Femur (tissue), 1 donor: ENCODE measurements around the gene MLX.
"Not testable (repeated sequence)": the region's sequence is repeated elsewhere in the genome, so short reads cannot be mapped to it uniquely, and the experiment has no call there.

Experiments
- DNase-seq: peaks from one replicate; pipeline ENCODE4 v3.0.0-alpha.2; 2017

The MLX gene

GRCh38 chr17:42555961-42556617, 10.8 kb upstream of the MLX start:
- not testable (repeated sequence) for DNase-seq

GRCh38 chr17:42559075-42559474, 7.8 kb upstream of the MLX start:
- no peak for DNase-seq

DNA sequence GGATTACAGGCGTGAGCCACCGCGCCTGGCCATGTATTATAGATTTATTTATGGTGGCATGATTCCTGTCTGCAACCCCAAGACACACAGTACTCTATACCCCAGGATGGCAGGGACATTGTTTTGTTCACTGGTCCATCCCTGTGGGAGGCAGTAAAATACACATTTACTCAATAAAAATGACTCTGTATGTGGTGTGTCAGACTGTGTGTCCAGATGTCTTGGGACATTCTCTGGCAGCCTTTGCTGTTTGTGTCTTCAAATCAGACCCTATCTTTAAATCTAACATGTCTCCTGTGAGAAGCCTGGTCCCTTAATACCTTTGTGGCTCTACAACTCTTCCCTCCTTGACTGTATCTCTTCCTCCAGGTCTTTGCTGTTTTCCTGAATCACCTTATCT, 6.7 kb upstream of the MLX start:
- DNase-seq = no peak

- DNase-seq = peak; percentile 98
Observed at GRCh38 chr17:42561897-42562387, 5.0 kb upstream of the MLX start, which contains the start of gene COASY. Gene COASY, plus strand, starts transcription at chr17:42562148. Its CDS starts 475 bp downstream, at chr17:42562623.

GRCh38 chr17:42562388-42563142, 4.3 kb upstream of the MLX start:
- no peak for DNase-seq

- no peak for DNase-seq
Observed at GRCh38 chr17:42563143-42563509, 3.8 kb upstream of the MLX start.

- DNase-seq = no peak
Observed at GRCh38 chr17:42563543-42563942, 3.4 kb upstream of the MLX start.

GRCh38 chr17:42563950-42564349, 3.0 kb upstream of the MLX start:
- no peak for DNase-seq

DNA sequence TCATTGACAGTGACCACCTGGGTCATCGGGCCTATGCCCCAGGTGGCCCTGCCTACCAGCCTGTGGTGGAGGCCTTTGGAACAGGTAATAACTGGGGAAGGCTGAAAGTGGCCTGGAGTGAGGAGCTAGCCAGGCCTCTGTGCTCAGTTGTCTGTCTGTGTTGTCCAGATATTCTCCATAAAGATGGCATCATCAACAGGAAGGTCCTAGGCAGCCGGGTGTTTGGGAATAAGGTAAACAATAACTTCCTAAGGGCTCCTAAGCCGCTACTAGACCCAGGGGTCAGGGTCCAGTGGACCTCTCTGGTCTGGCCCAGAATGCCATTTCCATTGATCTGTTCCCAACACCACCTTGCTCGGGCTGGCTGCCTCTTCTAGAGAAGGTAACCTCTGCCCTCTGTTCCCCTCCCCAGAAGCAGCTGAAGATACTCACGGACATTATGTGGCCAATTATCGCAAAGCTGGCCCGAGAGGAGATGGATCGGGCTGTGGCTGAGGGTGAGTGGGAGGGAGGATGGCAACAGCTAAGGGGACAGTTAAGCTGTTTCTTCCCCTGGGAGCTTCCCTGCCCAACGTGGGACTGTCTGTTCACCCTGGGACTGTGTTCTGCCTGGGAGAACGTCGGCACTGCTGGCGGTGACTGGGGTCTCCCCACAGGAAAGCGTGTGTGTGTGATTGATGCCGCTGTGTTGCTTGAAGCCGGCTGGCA, 1.9 kb upstream of the MLX start:
- DNase-seq = no peak

DNA sequence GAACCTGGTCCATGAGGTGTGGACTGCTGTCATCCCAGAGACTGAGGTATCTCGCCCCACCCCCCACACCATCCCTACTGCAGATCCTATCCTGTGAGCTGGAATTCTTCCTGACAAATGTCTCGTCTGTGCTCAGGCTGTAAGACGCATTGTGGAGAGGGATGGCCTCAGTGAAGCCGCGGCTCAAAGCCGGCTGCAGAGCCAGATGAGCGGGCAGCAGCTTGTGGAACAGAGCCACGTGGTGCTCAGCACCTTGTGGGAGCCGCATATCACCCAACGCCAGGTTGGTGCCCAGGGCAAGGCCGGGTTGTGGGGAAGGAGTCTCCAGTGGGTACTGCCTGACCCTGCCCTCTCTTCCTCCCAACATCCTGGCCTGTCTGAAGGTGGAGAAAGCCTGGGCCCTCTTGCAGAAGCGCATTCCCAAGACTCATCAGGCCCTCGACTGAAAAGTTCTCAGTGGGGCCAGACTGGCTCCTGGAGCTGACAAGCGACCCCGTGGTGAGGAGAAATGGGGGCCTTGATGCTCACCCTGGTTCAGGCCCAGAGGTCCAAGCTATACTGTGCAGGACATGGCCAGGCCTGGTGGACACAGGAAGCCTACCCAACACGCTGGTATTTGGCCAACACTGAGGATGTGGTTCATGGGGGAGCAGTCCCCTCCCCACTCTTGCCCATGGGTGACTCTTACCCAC, 1.2 kb upstream of the MLX start:
- no peak for DNase-seq

GRCh38 chr17:42566215-42566882, 551 bp upstream of the MLX start:
- DNase-seq = no peak

GRCh38 chr17:42568341-42569111, 1.6 kb downstream of the MLX start:
- no peak for DNase-seq

DNA sequence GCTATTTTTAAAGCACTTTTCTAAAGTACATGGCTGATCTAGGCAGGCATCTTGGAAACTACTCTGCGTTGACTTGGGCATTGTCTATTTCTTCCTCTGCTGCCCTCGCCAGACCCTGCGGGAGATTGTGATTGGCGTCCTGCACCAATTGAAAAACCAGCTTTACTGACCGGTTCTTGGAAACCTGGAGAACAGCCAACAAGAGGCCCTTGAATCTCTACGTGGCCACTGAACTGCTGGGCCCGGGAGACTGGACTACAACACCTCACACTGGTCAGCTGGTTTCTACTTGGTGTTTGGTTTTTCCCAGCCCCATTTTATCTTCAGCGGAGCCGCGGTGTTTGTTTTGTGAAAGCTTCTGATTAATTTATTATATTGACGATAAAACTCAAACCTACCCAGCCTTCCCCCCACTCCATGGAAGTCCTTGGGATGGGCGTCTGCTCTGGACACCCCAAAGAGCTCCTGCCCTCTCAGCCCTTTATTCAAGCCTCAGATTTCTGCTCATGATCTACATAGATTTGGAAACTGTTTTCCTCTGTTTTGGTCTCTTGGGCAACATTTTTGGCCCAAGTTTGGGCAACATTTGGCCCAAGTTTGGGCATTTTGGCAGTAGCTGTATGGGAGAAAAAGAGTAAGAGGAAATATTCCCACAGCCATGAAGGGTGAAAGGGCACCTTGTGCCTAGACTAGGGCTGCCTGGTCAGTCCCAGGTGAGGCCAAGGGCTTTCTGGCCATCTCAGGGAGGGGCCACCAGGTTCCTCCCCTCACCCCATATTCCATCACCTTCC, 4.7 kb downstream of the MLX start:
- no peak for DNase-seq

GRCh38 chr17:42573095-42573494, 6.2 kb downstream of the MLX start:
- no peak for DNase-seq

- no peak for DNase-seq
Observed at GRCh38 chr17:42574463-42574862, 7.6 kb downstream of the MLX start.

DNA sequence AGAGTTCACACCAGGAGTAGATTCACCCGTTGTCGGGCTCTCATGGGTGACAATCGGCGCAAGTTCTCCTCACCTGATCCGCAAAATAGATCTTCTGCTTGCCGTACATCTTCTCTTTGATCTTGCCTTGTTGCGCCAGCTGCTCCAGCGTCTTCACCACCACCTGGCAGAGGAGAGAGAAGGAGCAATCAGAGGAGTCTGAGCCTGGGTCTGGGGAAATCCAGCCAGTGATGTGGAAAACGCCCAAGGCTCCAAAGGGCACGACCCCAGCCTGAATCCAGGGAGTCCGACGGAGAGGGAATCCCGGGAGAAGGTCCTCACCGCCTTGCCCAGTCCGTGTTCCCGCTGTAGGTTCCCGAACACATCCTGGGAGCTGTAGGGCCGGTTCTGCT, 10.2 kb downstream of the MLX start:
- DNase-seq = no peak

DNA sequence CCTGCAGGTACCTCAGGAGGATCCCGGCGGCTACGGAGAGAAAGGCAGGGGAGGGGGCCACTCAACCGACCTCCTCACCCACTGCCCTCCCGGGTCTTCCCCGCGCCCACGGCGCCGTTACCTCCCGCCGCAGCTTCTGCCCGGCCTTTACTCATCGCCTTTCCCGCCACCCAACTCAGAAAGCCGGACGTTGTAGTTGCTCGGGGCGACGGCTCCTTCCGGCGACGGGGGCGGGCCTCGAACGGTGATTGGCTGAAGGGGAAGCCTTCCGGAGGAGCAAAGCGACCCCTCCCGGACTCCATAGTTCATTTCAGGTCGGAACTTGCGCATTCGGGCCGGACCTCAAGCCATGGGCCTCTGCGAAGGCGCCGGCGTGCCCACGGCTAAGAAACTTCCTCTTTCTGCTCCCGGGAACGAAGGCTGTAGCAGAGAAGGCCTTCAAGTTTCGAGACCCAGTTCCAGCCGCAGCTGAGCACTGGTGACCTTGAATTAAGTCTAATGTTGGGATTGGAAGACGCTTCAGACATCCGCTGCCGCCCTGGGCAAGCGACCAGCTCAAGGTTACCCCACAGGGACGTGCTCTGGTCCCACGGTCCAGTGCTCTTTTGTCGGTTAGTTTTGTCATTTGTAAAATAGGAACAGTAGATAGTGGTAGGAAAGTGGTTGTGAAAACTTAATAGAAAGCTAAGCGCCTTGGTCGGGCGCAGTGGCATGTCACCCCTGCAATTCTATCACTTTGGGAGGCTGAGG, 10.8 kb downstream of the MLX start, which contains the start of gene PSMC3IP:
Gene PSMC3IP, minus strand, starts transcription at position 198 of the 750 bp plus-strand sequence. Its CDS starts 43 bp downstream, at position 155.
- DNase-seq = peak; percentile 98

DNA sequence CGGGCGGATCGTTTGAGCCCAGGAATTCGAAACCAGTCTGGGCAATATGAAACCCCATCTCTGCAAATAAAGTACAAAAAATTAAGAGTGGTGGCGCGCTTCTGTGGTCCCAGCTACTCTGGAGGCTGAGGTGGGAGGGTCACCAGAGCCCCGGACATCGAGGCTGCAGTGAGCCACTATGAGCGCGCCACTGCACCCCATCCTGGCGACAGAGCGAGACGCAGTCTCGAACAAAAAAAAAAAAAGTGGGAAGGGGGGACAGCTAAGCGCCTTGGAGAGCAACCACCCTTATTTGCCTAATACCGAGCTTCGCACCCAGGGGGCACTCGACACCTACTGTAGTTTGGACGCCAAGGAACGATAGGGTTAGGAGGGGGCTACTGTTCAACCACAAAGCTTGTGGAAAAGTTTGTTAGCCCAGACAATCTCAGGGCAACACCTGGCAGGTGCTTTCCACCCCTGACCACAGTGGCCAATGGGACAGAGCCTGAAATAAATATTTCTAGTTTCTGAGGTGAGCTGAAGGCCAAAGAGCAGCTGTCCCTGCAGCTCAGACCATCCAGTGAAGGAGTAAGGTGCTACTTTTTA, 11.5 kb downstream of the MLX start:
- peak; percentile 78 for DNase-seq

GRCh38 chr17:42579794-42580551, 13.1 kb downstream of the MLX start:
- DNase-seq = no peak
